ENCODE data around the gene IGSF22. TPM values are rescaled to one million over a fixed set of nuclear protein-coding genes. Genes with fewer than 3 reads are reported as not detected.

IGSF22 gene
- total RNA-seq, 1 experiment from 2014 or later, result 0.52 TPM

DNA sequence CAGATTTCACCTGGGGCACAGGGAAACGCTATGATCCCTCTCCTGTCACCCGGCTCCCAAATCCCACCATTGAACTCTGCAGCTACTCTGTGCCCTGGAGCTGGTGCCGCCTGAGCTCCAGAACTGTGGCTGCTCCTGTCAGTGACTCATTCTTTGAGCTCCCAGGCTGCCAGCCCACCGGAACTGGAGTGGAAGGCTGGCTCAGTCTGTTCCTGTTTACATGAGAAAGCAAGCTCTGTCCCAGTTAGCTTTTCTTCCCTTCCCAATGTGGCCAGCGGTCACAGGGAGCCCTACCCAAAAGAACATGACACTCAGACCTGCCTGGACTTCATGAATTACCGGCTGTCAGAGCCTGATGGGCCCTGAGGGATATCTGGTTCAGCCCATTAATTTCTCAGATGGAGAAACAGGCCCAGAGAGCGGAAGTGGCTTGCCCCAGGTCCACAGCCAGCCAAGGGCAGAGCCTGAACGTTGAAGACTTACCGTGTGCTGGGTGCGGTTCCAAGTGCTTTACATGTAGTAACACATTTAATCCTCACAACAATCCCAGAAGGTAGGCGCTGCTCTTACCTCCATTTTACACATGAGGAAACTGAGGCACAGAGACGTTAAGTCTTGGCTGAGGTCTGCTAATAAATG, 23.8 kb upstream of the IGSF22 start:
- ChIA-PET POLR2A (interaction anchor here (1.0 kb wide), 1 partner anchor 14 kb away, joined by 5 read pairs; no protein-coding TSS in a partner anchor), CTCF (interaction anchor here (0.6 to 2.2 kb wide), 9 partner anchors 10 to 151 kb away, joined by 3 to 19 read pairs (median 5); no protein-coding TSS in a partner anchor)
- Mint-ChIP-seq H3K27me3 (ENCODE audit: low read depth) (no peaks in the 10 kb centered on the region), H3K4me3 (no peak overlapping the region), H3K4me1 (peaks cover 16% of the 10 kb centered on the region), H3K36me3 (no peaks in the 10 kb centered on the region), H3K9me3 (no peaks in the 10 kb centered on the region), H3K27ac (no peak overlapping the region; the same call in 1 of the 2 replicates)
- DNase-seq (ENCODE audit: low spot score), result peak; percentile 30
- peak; percentile 85 for ATAC-seq
- TF ChIP-seq GRHL2 (CRISPR knock-in tag; IDR thresholded peaks at IDR 0.05; ENCODE audit: insufficient replicate concordance, severe bottlenecking) (no peak), ESRRA (CRISPR knock-in tag; IDR thresholded peaks at IDR 0.05; ENCODE audit: borderline replicate concordance) (no peak), FOXK1 (CRISPR knock-in tag; IDR thresholded peaks at IDR 0.05) (0 out of 2 replicates have a peak, but pooled peaks have one; percentile 26)

DNA sequence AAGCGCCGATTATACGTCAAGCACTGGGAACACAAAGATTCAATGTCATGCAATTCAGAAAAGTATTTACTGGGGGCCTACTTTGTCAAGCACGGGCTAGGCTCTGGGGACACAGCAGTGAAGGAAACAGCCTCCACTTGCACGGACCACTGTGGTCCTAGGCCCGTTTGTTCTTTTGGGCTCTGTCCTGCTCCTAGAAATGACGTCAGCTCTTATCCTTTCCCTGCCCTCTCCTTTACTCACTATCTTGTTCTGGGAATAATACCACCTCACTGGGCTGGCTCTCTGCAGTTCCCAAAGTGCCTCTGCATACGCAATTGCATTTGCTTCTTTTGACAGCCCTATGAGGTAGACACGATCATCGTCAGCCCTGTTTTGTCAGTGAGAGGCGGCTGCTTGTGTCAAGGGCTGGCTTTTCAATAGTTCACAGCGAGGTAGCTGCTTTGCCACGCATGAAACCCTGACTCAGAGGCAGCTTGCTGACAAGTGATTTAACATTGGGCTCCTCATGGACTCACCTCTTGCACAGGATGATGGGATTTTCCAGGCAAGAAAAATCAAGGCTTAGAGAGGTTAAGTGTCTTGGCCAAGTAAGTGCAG, 22.9 kb upstream of the IGSF22 start:
- Mint-ChIP-seq H3K4me1 (peaks cover 16% of the 10 kb centered on the region), H3K36me3 (no peaks in the 10 kb centered on the region), H3K27me3 (ENCODE audit: low read depth) (no peaks in the 10 kb centered on the region), H3K27ac (no peak overlapping the region; the same call in 1 of the 2 replicates), H3K4me3 (no peak overlapping the region), H3K9me3 (no peaks in the 10 kb centered on the region)
- ATAC-seq, result no peak
- ChIA-PET CTCF (interaction anchor here (0.6 to 2.2 kb wide), 7 partner anchors 9 to 27 kb away, joined by 3 to 19 read pairs (median 6); no protein-coding TSS in a partner anchor), POLR2A (interaction anchor here (1.0 kb wide), 1 partner anchor 14 kb away, joined by 5 read pairs; no protein-coding TSS in a partner anchor)
- no peak for DNase-seq (ENCODE audit: low spot score)
- TF ChIP-seq, protein P1, sequence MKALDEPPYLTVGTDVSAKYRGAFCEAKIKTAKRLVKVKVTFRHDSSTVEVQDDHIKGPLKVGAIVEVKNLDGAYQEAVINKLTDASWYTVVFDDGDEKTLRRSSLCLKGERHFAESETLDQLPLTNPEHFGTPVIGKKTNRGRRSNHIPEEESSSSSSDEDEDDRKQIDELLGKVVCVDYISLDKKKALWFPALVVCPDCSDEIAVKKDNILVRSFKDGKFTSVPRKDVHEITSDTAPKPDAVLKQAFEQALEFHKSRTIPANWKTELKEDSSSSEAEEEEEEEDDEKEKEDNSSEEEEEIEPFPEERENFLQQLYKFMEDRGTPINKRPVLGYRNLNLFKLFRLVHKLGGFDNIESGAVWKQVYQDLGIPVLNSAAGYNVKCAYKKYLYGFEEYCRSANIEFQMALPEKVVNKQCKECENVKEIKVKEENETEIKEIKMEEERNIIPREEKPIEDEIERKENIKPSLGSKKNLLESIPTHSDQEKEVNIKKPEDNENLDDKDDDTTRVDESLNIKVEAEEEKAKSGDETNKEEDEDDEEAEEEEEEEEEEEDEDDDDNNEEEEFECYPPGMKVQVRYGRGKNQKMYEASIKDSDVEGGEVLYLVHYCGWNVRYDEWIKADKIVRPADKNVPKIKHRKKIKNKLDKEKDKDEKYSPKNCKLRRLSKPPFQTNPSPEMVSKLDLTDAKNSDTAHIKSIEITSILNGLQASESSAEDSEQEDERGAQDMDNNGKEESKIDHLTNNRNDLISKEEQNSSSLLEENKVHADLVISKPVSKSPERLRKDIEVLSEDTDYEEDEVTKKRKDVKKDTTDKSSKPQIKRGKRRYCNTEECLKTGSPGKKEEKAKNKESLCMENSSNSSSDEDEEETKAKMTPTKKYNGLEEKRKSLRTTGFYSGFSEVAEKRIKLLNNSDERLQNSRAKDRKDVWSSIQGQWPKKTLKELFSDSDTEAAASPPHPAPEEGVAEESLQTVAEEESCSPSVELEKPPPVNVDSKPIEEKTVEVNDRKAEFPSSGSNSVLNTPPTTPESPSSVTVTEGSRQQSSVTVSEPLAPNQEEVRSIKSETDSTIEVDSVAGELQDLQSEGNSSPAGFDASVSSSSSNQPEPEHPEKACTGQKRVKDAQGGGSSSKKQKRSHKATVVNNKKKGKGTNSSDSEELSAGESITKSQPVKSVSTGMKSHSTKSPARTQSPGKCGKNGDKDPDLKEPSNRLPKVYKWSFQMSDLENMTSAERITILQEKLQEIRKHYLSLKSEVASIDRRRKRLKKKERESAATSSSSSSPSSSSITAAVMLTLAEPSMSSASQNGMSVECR (CRISPR knock-in tag; IDR thresholded peaks at IDR 0.05; ENCODE audit: borderline replicate concordance), result no peak
- TF ChIP-seq, protein P2, sequence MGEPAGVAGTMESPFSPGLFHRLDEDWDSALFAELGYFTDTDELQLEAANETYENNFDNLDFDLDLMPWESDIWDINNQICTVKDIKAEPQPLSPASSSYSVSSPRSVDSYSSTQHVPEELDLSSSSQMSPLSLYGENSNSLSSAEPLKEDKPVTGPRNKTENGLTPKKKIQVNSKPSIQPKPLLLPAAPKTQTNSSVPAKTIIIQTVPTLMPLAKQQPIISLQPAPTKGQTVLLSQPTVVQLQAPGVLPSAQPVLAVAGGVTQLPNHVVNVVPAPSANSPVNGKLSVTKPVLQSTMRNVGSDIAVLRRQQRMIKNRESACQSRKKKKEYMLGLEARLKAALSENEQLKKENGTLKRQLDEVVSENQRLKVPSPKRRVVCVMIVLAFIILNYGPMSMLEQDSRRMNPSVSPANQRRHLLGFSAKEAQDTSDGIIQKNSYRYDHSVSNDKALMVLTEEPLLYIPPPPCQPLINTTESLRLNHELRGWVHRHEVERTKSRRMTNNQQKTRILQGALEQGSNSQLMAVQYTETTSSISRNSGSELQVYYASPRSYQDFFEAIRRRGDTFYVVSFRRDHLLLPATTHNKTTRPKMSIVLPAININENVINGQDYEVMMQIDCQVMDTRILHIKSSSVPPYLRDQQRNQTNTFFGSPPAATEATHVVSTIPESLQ (CRISPR knock-in tag; IDR thresholded peaks at IDR 0.05), result no peak
- TF ChIP-seq CREM (CRISPR knock-in tag; IDR thresholded peaks at IDR 0.05) (no peak), ZNF232 (CRISPR knock-in tag; IDR thresholded peaks at IDR 0.05) (no peak), CREB1 (CRISPR knock-in tag; IDR thresholded peaks at IDR 0.05) (no peak), ZNF396 (CRISPR knock-in tag; IDR thresholded peaks at IDR 0.05; ENCODE audit: borderline replicate concordance) (no peak), ZNF219 (CRISPR knock-in tag; IDR thresholded peaks at IDR 0.05; ENCODE audit: borderline replicate concordance) (no peak), FOXK1 (CRISPR knock-in tag; IDR thresholded peaks at IDR 0.05) (no peak), ZNF671 (CRISPR knock-in tag; IDR thresholded peaks at IDR 0.05) (no peak), ZNF138 (CRISPR knock-in tag; conservative IDR thresholded peaks at IDR 0.05) (no peak), KAT7 (CRISPR knock-in tag; IDR thresholded peaks at IDR 0.05; ENCODE audit: borderline replicate concordance) (no peak), TEAD1 (CRISPR knock-in tag; IDR thresholded peaks at IDR 0.05) (no peak), SOX15 (CRISPR knock-in tag; IDR thresholded peaks at IDR 0.05) (no peak)
- TF ChIP-seq, protein P3, sequence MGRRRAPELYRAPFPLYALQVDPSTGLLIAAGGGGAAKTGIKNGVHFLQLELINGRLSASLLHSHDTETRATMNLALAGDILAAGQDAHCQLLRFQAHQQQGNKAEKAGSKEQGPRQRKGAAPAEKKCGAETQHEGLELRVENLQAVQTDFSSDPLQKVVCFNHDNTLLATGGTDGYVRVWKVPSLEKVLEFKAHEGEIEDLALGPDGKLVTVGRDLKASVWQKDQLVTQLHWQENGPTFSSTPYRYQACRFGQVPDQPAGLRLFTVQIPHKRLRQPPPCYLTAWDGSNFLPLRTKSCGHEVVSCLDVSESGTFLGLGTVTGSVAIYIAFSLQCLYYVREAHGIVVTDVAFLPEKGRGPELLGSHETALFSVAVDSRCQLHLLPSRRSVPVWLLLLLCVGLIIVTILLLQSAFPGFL (CRISPR knock-in tag; IDR thresholded peaks at IDR 0.05; ENCODE audit: borderline replicate concordance), result no peak
- TF ChIP-seq, protein P4, sequence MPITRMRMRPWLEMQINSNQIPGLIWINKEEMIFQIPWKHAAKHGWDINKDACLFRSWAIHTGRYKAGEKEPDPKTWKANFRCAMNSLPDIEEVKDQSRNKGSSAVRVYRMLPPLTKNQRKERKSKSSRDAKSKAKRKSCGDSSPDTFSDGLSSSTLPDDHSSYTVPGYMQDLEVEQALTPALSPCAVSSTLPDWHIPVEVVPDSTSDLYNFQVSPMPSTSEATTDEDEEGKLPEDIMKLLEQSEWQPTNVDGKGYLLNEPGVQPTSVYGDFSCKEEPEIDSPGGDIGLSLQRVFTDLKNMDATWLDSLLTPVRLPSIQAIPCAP (CRISPR knock-in tag; IDR thresholded peaks at IDR 0.05), result no peak
- TF ChIP-seq, protein P5, sequence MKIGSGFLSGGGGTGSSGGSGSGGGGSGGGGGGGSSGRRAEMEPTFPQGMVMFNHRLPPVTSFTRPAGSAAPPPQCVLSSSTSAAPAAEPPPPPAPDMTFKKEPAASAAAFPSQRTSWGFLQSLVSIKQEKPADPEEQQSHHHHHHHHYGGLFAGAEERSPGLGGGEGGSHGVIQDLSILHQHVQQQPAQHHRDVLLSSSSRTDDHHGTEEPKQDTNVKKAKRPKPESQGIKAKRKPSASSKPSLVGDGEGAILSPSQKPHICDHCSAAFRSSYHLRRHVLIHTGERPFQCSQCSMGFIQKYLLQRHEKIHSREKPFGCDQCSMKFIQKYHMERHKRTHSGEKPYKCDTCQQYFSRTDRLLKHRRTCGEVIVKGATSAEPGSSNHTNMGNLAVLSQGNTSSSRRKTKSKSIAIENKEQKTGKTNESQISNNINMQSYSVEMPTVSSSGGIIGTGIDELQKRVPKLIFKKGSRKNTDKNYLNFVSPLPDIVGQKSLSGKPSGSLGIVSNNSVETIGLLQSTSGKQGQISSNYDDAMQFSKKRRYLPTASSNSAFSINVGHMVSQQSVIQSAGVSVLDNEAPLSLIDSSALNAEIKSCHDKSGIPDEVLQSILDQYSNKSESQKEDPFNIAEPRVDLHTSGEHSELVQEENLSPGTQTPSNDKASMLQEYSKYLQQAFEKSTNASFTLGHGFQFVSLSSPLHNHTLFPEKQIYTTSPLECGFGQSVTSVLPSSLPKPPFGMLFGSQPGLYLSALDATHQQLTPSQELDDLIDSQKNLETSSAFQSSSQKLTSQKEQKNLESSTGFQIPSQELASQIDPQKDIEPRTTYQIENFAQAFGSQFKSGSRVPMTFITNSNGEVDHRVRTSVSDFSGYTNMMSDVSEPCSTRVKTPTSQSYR (CRISPR knock-in tag; IDR thresholded peaks at IDR 0.05), result no peak
- TF ChIP-seq, protein P6, sequence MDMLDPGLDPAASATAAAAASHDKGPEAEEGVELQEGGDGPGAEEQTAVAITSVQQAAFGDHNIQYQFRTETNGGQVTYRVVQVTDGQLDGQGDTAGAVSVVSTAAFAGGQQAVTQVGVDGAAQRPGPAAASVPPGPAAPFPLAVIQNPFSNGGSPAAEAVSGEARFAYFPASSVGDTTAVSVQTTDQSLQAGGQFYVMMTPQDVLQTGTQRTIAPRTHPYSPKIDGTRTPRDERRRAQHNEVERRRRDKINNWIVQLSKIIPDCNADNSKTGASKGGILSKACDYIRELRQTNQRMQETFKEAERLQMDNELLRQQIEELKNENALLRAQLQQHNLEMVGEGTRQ (CRISPR knock-in tag; IDR thresholded peaks at IDR 0.05), result no peak
